ENCODE results near the gene OR1D5.
"Not testable (repeated sequence)": the region's sequence is repeated elsewhere in the genome, so short reads cannot be mapped to it uniquely, and the experiment has no call there.

Gene OR1D5

DNA sequence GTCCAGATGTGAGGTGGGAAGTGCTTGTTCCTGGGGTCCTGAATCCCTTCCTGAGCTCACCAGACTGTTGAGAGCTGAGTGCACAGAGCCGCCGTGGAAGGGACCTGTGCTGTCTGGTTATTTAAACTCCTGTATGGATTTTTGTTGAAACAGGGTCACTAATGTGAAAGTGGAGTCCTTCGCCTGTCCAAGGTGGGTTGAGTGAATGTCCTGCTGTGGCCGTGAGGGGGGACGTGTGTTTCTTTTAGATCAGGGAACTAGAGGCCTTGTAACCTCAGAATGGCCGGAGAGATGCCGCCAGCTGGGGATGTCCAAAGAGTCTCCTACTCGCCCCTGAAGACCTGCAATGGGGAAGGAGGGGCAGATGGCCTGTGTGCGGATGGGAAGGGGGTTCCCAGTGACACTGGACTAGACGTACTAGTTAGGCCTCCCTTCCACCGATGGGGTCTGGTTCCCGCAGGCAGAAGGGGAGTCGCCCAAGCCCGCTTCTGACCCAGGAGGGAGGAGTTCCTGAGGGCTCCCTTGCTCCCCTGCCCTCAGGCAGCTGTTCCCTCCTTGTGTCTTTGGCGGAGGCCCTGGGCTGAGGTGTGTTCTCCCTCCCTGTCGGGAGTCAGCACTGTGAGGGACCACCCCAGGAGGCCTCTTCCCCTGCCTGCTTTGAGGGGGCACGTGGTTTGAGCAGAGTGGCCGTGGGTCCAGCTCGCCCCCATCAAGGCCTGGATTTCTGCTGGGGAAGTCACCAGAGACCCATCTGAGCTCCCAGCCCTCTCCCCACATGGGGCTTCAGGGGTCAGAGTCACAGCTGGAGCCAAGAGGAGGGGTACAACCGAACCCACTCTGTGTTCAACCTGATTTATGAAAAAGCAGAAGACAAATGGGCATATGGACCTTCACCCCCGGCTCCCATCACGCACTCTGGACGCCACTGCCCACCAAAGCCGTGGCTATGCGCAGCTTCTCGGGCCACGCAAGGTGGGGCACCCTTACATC, 30.9 kb downstream of the OR1D5 start:
- no peak overlapping the region for H3K4me3 ChIP-seq (ENCODE audit: low read depth, low read length)
- DNase-seq (ENCODE audit: low read depth): no peak
- TF ChIP-seq, protein P1, sequence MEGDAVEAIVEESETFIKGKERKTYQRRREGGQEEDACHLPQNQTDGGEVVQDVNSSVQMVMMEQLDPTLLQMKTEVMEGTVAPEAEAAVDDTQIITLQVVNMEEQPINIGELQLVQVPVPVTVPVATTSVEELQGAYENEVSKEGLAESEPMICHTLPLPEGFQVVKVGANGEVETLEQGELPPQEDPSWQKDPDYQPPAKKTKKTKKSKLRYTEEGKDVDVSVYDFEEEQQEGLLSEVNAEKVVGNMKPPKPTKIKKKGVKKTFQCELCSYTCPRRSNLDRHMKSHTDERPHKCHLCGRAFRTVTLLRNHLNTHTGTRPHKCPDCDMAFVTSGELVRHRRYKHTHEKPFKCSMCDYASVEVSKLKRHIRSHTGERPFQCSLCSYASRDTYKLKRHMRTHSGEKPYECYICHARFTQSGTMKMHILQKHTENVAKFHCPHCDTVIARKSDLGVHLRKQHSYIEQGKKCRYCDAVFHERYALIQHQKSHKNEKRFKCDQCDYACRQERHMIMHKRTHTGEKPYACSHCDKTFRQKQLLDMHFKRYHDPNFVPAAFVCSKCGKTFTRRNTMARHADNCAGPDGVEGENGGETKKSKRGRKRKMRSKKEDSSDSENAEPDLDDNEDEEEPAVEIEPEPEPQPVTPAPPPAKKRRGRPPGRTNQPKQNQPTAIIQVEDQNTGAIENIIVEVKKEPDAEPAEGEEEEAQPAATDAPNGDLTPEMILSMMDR (IDR thresholded peaks at IDR 0.05; ENCODE audit: low read depth, low read length): no peak
- no peak for TF ChIP-seq POLR2A (IDR thresholded peaks at IDR 0.05; ENCODE audit: extremely low read depth, insufficient read length)
- TF ChIP-seq, protein P2, sequence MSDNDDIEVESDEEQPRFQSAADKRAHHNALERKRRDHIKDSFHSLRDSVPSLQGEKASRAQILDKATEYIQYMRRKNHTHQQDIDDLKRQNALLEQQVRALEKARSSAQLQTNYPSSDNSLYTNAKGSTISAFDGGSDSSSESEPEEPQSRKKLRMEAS (IDR thresholded peaks at IDR 0.05; ENCODE audit: low read depth, low read length): no peak
- TF ChIP-seq MYC (IDR thresholded peaks at IDR 0.05; ENCODE audit: low read depth, low read length): no peak

DNA sequence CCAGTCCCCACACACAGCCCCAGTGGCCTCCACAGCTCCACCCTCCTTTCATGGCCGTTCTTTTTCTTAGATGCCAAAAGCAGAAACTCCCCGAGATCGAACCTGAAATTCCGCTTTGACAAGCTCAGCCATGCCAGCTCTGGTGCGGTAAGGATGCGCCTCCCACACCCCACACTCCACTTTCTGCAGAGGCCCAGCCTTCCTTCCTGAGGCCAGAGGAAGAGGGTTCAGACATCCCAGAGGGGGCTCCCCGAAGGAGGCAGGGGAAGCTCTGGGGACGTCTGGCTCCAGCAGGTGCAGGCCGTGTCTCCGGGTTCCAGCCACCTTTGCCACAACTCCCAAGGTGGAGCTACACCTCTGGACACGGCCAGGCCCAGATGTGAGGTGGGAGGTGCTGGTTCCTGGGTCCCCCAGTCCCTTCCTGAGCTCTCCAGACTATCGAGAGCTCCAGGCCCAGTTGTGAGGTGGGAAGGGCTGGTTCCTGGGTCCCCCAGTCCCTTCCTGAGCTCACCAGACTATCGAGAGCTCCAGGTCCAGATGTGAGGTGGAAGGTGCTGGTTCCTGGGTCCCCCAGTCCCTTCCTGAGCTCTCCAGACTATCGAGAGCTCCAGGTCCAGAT, 32.4 kb downstream of the OR1D5 start:
- DNase-seq (ENCODE audit: low read depth); H3K4me3 ChIP-seq (ENCODE audit: low read depth, low read length): not testable (repeated sequence)

DNA sequence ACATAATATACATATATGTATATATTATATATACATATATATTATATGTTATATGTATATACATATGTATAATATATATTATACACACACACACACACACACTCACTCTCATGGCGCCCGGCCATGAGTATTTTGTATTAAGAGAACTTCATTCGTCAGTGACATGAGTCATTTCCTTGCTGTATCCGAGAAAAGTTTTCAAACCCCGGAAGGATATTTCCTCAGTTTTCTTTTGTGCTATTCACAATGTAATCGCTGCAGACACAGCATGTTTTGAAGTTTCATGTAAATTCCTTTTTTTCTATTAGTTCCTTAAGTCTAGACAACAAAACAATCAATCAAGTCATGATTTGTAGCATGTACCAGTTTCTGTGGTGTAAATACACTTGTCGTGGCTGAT, 33.3 kb downstream of the OR1D5 start:
- H3K4me3 ChIP-seq (ENCODE audit: low read depth, low read length): no peak overlapping the region
- TF ChIP-seq, protein P2 (IDR thresholded peaks at IDR 0.05; ENCODE audit: low read depth, low read length): no peak
- TF ChIP-seq, protein P1 (IDR thresholded peaks at IDR 0.05; ENCODE audit: low read depth, low read length): no peak
- TF ChIP-seq POLR2A (IDR thresholded peaks at IDR 0.05; ENCODE audit: extremely low read depth, insufficient read length) (no peak), MYC (IDR thresholded peaks at IDR 0.05; ENCODE audit: low read depth, low read length) (no peak)
- no peak for DNase-seq (ENCODE audit: low read depth)

DNA sequence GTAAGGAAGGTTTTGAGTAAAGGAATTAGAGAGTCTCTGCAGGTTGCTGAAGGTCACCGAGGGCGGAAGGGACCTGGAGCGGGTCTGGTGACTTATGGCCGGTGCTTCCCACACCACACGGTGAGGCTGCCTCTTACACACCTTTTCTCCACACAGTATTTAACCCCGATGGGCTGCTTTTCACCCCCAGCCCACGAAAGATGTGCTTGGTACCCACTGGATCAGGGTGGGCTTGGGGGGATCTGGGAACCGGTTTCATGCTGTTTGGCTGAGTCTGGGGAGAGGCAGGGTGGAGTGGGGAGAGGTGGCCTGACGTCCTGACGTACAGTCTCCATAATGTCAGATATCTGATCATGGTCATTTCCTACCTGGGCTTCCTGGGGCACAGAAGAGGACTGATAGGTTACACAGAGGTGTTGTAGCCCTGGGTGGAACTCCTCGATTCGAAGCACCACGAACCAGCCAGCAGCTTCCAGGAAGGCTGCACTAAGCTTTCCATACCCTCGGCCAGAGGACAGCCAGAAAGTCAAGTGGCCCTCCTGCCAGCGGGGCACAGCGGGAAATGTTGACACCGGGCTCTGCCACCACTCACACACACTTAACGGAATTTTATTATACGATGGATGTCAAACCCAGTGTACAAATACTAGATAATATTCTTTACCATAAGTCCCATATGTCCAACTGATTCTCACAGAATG, 34.0 kb downstream of the OR1D5 start:
- TF ChIP-seq POLR2A (IDR thresholded peaks at IDR 0.05; ENCODE audit: extremely low read depth, insufficient read length) (no peak), MYC (IDR thresholded peaks at IDR 0.05; ENCODE audit: low read depth, low read length) (no peak)
- TF ChIP-seq, protein P2 (IDR thresholded peaks at IDR 0.05; ENCODE audit: low read depth, low read length): no peak
- TF ChIP-seq, protein P1 (IDR thresholded peaks at IDR 0.05; ENCODE audit: low read depth, low read length): no peak
- no peak for DNase-seq (ENCODE audit: low read depth)
- H3K4me3 ChIP-seq (ENCODE audit: low read depth, low read length): no peak overlapping the region

DNA sequence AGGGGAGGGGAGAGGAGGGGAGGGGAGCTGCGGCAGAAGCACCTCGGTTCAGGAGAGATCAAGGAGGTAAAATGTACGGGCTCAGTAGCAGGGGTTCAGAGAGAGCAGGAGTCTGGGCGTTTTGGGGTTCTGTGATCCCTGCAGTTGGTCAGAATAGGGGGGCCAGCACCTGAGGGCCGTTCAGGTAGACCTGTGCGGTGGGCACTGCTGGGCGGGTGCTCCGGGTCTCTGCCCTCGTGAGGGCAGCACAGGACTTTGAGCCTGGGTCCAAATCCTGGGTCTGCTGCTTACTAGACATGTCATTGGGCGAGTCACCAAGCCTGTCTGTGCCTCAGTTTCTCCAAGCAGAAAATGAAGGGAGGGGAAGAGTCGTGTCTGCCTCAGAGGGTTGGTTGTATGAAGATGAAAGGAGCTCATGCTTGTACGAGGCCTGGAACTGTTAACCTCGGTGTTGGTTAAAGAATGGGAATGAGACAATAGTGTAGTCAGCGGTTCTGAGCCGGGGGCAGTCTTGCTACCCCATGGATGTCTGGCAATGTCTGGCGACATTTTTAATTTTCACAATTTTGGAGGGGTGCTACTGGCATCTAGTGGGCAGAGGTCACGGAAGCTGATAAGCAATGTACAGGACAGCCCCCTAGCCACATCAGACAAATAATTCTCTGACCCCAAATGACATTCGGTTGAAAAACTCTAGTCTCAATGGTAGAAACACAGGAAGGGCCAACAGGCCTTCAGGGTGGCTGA, 35.4 kb downstream of the OR1D5 start:
- TF ChIP-seq MYC (IDR thresholded peaks at IDR 0.05; ENCODE audit: low read depth, low read length) (no peak), POLR2A (IDR thresholded peaks at IDR 0.05; ENCODE audit: extremely low read depth, insufficient read length) (no peak)
- TF ChIP-seq, protein P2 (IDR thresholded peaks at IDR 0.05; ENCODE audit: low read depth, low read length): no peak
- TF ChIP-seq, protein P1 (IDR thresholded peaks at IDR 0.05; ENCODE audit: low read depth, low read length): no peak
- no peak overlapping the region for H3K4me3 ChIP-seq (ENCODE audit: low read depth, low read length)
- no peak for DNase-seq (ENCODE audit: low read depth)
